Measurements from ENCODE around the gene EVC.

DNA sequence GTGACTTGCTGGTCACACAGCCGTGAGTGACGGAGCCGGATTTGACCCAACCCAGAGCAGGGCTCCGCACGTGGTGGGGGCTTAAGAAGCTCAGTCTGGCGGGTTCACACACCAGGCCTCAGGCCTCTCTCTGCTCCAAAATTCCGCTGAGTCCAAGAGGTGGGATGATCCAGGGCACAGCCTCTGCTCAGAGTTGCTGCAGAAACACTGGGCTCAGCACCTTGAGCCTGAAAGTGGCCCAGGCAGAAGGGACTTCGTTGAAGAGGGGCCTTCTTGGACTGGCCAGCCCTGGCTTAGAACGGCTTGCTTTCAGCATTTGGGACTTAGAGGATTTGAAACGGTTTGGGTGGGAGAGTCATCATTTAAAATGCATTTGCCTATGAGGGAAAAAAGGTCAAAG, 21.2 kb downstream of the EVC start:
- TF ChIP-seq, protein P1, sequence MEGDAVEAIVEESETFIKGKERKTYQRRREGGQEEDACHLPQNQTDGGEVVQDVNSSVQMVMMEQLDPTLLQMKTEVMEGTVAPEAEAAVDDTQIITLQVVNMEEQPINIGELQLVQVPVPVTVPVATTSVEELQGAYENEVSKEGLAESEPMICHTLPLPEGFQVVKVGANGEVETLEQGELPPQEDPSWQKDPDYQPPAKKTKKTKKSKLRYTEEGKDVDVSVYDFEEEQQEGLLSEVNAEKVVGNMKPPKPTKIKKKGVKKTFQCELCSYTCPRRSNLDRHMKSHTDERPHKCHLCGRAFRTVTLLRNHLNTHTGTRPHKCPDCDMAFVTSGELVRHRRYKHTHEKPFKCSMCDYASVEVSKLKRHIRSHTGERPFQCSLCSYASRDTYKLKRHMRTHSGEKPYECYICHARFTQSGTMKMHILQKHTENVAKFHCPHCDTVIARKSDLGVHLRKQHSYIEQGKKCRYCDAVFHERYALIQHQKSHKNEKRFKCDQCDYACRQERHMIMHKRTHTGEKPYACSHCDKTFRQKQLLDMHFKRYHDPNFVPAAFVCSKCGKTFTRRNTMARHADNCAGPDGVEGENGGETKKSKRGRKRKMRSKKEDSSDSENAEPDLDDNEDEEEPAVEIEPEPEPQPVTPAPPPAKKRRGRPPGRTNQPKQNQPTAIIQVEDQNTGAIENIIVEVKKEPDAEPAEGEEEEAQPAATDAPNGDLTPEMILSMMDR (conservative IDR thresholded peaks at IDR 0.05; ENCODE audit: low read depth, low read length): no peak
- no peak for TF ChIP-seq EZH2 (IDR thresholded peaks at IDR 0.05; ENCODE audit: borderline replicate concordance, low read depth, low read length, poor library complexity, severe bottlenecking)
